ENCODE results near the gene PLA2G1B.

PLA2G1B gene

GRCh38 chr12:120357104-120357503 is 29.5 kb upstream of the PLA2G1B start:
- no peak overlapping the region for H3K27ac Mint-ChIP-seq
- no peak for DNase-seq
- H3K27me3 Mint-ChIP-seq (ENCODE audit: low read depth, poor library complexity), result no peaks in the 10 kb centered on the region
- H3K36me3 Mint-ChIP-seq (ENCODE audit: low read depth), result peaks cover 68% of the 10 kb centered on the region
- no peak overlapping the region for H3K4me3 Mint-ChIP-seq
- no peaks in the 10 kb centered on the region for H3K9me3 Mint-ChIP-seq
- H3K4me1 Mint-ChIP-seq, result peaks cover 54% of the 10 kb centered on the region
- no peak for TF ChIP-seq CTCF (IDR thresholded peaks at IDR 0.05)

- TF ChIP-seq CTCF (IDR thresholded peaks at IDR 0.05), result peak; percentile 78
- Mint-ChIP-seq H3K27me3 (ENCODE audit: low read depth, poor library complexity) (no peaks in the 10 kb centered on the region), H3K36me3 (ENCODE audit: low read depth) (peaks cover 70% of the 10 kb centered on the region), H3K4me1 (peaks cover 52% of the 10 kb centered on the region), H3K4me3 (no peak overlapping the region), H3K9me3 (no peaks in the 10 kb centered on the region), H3K27ac (peak overlapping the region; percentile 13)
- peak; percentile 83 for DNase-seq
Measured at GRCh38 chr12:120356567-120357030, 29.0 kb upstream of the PLA2G1B start.

GRCh38 chr12:120353556-120354317 is 26.2 kb upstream of the PLA2G1B start:
- H3K27ac Mint-ChIP-seq, result peak overlapping the region; percentile 54
- no peak overlapping the region for H3K4me3 Mint-ChIP-seq
- H3K27me3 Mint-ChIP-seq (ENCODE audit: low read depth, poor library complexity), result no peaks in the 10 kb centered on the region
- peaks cover 25% of the 10 kb centered on the region for H3K4me1 Mint-ChIP-seq
- no peaks in the 10 kb centered on the region for H3K9me3 Mint-ChIP-seq
- peaks cover 79% of the 10 kb centered on the region for H3K36me3 Mint-ChIP-seq (ENCODE audit: low read depth)
- no peak for DNase-seq
- TF ChIP-seq CTCF (IDR thresholded peaks at IDR 0.05), result no peak

- Mint-ChIP-seq H3K4me1 (peaks cover 19% of the 10 kb centered on the region), H3K9me3 (no peaks in the 10 kb centered on the region), H3K27ac (peak overlapping the region; percentile 54), H3K36me3 (ENCODE audit: low read depth) (peaks cover 77% of the 10 kb centered on the region), H3K27me3 (ENCODE audit: low read depth, poor library complexity) (no peaks in the 10 kb centered on the region), H3K4me3 (no peak overlapping the region)
- no peak for DNase-seq
- TF ChIP-seq CTCF (IDR thresholded peaks at IDR 0.05), result no peak
Measured at GRCh38 chr12:120353136-120353535, 25.6 kb upstream of the PLA2G1B start.

GRCh38 chr12:120352117-120352516 is 24.5 kb upstream of the PLA2G1B start:
- H3K4me1 Mint-ChIP-seq, result peaks cover 10% of the 10 kb centered on the region
- peak overlapping the region; percentile 46 for H3K27ac Mint-ChIP-seq
- no peaks in the 10 kb centered on the region for H3K27me3 Mint-ChIP-seq (ENCODE audit: low read depth, poor library complexity)
- TF ChIP-seq CTCF (IDR thresholded peaks at IDR 0.05), result no peak
- H3K4me3 Mint-ChIP-seq, result no peak overlapping the region
- peaks cover 73% of the 10 kb centered on the region for H3K36me3 Mint-ChIP-seq (ENCODE audit: low read depth)
- H3K9me3 Mint-ChIP-seq, result no peaks in the 10 kb centered on the region
- DNase-seq, result no peak
